Fibroblast of mammary gland (primary cell): ENCODE measurements around the gene MBD6.
"Not testable (repeated sequence)": the region's sequence is repeated elsewhere in the genome, so short reads cannot be mapped to it uniquely, and the experiment has no call there.

ENCODE experiments used
- DNase-seq: peaks from one replicate; pipeline ENCODE4 v3.0.0-alpha.2; 2010; ENCODE audit warnings: low read depth
- H3K4me3 ChIP-seq: 2 replicates; pipeline ENCODE4 v1.5.1; 2011; ENCODE audit warnings: low read depth, mild to moderate bottlenecking, low read length, moderate library complexity; ENCODE audit not compliant: control insufficient read depth
- TF ChIP-seq, protein P1 (sequence below): conservative IDR thresholded peaks from 2 replicates; pipeline ENCODE4 v1.5.1; 2011; ENCODE audit warnings: low read depth, low read length, inconsistent platforms; ENCODE audit not compliant: control insufficient read depth, insufficient read depth

Gene MBD6

DNA sequence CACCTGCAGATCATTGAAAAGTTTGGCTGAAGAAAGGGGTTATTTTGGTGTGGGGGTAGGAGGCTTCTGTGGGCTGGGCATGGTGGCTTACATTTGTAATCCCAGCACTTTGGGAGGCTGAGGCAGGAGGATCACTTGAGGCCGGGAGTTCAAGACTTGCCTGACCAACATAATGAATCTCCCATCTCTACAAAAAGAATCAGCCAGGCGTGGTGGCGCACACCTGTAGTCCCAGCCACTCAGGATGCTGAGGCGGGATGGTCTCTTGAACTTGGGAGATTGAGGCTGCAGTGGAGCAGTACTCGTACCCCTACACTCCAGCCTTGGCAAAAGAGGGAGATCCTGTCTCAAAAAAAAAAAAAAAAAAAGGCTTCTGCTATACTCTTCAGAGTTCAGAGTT, 9.4 kb upstream of the MBD6 start:
- no peak overlapping the region for H3K4me3 ChIP-seq
- TF ChIP-seq, protein P1, sequence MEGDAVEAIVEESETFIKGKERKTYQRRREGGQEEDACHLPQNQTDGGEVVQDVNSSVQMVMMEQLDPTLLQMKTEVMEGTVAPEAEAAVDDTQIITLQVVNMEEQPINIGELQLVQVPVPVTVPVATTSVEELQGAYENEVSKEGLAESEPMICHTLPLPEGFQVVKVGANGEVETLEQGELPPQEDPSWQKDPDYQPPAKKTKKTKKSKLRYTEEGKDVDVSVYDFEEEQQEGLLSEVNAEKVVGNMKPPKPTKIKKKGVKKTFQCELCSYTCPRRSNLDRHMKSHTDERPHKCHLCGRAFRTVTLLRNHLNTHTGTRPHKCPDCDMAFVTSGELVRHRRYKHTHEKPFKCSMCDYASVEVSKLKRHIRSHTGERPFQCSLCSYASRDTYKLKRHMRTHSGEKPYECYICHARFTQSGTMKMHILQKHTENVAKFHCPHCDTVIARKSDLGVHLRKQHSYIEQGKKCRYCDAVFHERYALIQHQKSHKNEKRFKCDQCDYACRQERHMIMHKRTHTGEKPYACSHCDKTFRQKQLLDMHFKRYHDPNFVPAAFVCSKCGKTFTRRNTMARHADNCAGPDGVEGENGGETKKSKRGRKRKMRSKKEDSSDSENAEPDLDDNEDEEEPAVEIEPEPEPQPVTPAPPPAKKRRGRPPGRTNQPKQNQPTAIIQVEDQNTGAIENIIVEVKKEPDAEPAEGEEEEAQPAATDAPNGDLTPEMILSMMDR = no peak

DNA sequence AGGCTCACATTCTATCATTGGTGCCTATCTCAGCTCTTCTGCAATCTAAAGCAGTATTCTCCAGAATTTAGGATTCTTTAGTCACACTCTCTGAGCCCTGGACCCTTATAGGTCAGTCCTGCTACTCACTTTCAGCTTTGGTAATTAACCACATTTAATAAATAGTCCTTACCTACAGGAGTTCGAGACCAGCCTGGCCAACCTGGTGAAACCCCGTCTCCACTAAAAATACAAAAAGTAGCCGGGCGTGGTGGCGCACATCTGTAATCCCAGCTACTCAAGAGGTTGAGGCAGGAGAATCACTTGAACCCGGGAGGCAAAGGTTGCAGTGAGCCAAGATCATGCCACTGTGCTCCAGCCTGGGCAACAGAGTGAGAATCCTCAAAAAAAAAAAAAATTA, 8.9 kb upstream of the MBD6 start:
- not testable (repeated sequence) for DNase-seq, H3K4me3 ChIP-seq

More for the DNA sequence above, 9.4 kb upstream of the MBD6 start:
- no peak for DNase-seq

DNA sequence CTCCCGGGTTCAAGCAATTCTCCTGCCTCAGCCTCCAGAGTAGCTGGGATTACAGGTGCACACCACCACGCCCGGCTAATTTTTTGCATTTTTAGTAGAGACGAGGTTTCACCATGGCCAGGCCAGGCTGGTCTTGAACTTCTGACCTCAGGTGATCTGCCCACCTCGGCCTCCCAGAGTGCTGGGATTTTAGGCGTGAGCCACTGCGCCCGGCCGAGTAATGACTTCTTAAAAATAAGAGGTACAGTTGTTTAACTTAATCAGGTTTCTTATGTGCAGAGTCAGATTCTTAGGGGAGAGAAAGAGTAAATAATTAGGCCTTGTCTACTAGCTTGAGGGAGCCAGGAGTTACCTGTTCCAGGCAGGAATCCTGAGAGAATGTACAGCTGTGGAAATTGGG, 8.4 kb upstream of the MBD6 start:
- H3K4me3 ChIP-seq, DNase-seq: not testable (repeated sequence)

DNA sequence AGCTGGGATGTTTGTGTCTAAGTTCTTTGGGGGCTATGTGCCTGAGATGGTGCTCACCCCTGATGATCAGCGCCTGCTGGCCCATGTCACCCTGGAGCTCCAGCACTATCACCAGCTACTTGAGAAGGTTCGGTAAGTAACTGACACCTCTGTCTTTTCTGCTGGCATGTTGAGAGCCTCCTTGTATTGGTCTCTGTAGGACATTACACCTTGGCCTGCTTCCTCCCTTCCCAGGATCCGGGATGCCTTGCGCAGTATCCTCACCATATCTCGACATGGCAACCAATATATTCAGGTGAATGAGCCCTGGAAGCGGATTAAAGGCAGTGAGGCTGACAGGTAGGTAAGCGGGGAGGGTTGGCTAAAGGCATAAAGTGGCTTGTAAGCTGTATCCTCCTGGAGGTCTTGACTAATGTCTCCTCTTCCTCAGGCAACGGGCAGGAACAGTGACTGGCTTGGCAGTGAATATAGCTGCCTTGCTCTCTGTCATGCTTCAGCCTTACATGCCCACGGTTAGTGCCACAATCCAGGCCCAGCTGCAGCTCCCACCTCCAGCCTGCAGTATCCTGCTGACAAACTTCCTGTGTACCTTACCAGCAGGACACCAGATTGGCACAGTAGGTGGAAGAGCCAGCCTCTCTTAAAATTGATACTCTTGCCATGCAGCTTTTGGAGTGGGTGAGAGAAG, 7.8 kb upstream of the MBD6 start:
- DNase-seq = no peak
- TF ChIP-seq, protein P1 = no peak
- no peak overlapping the region for H3K4me3 ChIP-seq

DNA sequence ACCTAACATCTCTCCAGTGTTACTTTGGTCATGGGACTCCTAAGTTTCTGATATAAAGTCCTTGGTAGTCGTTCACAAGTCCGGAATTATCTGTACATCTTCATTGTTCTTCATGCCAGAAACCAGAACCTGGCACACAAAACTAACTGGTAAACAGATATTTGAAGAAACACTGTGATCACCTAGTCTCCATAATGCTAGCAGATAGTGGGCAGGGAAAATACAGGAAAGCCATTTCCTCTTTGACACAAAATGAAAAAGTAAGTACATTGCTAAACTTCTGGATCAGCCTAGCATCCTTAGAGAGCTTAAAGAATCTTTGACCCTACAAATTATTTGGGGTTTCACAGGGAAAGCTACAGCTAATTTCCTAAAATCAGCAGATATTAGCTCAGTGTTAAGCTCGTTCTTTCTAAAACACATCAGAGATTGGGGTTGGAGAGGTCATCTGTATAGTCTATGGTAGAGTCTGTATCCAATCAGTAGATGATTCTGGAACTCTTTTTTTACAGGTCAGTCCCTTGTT, 7.2 kb upstream of the MBD6 start:
- H3K4me3 ChIP-seq = no peak overlapping the region
- TF ChIP-seq, protein P1 = no peak
- no peak for DNase-seq

DNA sequence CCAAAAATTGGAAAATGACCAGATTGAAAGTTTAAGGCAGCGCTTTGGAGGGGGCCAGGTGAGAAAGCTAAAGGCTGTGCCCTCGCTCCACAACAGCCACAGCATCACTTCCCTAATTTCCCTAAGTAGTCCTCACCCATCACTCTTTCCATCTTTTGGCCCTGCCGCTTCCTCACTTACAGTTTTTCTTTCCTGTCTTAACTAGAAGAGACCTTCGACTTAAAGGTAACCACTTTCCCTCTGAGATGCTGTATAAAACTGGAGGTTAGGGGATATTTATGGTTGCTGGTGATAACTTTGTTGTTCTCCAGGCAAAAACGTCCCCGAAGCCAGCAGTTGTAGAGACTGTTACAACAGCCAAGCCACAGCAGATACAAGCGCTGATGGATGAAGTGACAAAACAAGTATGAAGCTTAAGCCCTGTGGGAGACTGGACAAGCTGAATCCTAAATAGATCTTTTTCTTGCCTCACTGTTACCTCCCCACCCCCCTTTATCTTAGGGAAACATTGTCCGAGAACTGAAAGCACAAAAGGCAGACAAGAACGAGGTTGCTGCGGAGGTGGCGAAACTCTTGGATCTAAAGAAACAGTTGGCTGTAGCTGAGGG, 6.6 kb upstream of the MBD6 start:
- DNase-seq = no peak
- TF ChIP-seq, protein P1 = no peak
- H3K4me3 ChIP-seq = no peak overlapping the region

DNA sequence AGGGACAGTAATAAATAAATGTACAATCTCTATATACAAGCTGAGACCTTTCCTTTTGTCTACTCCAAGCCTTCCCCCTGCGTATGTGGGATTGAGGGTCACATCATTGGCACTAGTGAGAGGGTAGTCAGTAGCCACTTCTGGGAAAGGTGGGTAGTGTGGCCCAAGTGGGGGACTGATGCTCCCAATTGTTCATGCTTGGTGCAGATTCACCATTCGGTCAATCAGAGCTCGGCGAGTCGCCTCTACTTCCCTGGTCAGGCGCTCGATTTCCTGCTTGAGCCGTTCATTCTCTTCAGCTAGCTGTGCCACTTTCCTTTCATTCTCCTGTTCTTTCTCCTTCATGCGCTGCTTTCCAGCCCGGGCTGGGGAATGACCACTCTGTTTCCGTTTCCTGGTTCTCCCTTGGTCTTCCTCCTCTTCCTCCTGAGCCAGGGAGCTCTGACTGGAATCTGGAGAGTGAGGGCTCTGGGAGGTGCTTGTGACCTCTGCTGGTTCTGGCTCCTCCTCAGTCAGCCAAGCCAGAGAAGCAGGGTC, 5.9 kb upstream of the MBD6 start:
- TF ChIP-seq, protein P1 = no peak
- DNase-seq = no peak
- H3K4me3 ChIP-seq = no peak overlapping the region

DNA sequence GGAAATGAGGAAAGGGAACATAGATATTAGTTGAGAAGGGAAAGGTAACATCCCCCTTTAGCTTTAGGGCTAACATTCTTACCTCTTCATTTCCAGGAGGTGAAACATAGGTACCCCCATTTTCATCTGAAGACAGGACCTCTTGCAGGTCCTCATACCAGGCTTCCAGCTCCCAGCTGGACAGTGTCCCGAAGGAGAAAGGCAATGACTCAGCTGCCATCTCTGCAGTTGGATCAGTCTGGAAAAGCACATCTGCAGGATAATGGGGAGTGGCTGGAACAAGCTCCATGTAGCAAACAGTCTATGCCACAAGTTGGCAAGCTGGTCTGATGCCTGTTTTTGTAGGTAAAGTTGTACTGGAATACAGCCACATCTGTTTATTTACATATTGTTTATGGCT, 5.4 kb upstream of the MBD6 start:
- TF ChIP-seq, protein P1 = no peak
- no peak overlapping the region for H3K4me3 ChIP-seq
- DNase-seq = peak; percentile 82

DNA sequence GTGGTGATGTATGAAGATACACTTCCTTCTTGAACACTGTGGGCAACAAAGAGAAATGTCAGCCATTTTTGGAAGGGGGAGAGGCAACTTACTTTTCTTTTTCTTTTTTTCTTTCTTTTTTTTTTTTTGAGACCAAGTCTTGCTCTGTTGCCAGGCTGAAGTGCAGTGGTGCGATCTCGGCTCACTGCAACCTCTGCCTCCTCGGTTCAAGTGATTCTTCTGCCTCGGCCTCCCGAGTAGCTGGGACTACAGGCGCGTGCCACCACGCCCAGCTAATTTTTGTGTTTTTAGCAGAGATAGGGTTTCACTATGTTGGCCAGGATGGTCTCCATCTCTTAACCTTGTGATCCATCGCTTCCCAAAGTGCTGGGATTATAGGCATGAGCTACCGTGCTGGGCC, 4.9 kb upstream of the MBD6 start:
- not testable (repeated sequence) for DNase-seq
- H3K4me3 ChIP-seq = peak overlapping the region; percentile 99
